ENCODE measurements around the gene ANKRD40.

GRCh38 chr17:50728112-50728429 is 20.4 kb upstream of the ANKRD40 start:
- TF ChIP-seq POLR2AphosphoS5 (IDR thresholded peaks at IDR 0.05) (no peak), POLR2A (IDR thresholded peaks at IDR 0.05) (no peak)

All from breast epithelium (tissue), 3 donors.